Type B pancreatic cell (in vitro differentiated cells): ENCODE data around the gene CST7. TPM values are rescaled to one million over a fixed set of nuclear protein-coding genes. Genes with fewer than 3 reads are reported as not detected.
A peak's percentile ranks its signal among the peaks of the same experiment; 100 is the strongest.

Source experiments
- DNase-seq: peaks from one replicate; pipeline ENCODE4 v3.0.0; 2021; ENCODE audit warnings: mixed read lengths; ENCODE audit not compliant: unreplicated experiment; ENCODE audit errors: extremely low spot score
- H3K27ac Mint-ChIP-seq: 2 replicates; pipeline ENCODE4 v1.8.0; 2021; ENCODE audit warnings: mild to moderate bottlenecking, mixed read lengths
- H3K27me3 Mint-ChIP-seq: 2 replicates; pipeline ENCODE4 v1.8.0; 2021; ENCODE audit warnings: mixed read lengths
- H3K36me3 Mint-ChIP-seq: 2 replicates; pipeline ENCODE4 v1.8.0; 2021; ENCODE audit warnings: mixed read lengths
- H3K4me1 Mint-ChIP-seq: one replicate; pipeline ENCODE4 v1.8.0; 2021; ENCODE audit warnings: mixed read lengths; ENCODE audit not compliant: unreplicated experiment
- H3K4me3 Mint-ChIP-seq: 2 replicates; pipeline ENCODE4 v1.8.0; 2021; ENCODE audit warnings: mild to moderate bottlenecking, mixed read lengths
- H3K9me3 Mint-ChIP-seq: 2 replicates; pipeline ENCODE4 v1.8.0; 2021; ENCODE audit warnings: mixed read lengths
- CTCF ChIP-seq: fragments of 200-600 bp; sonication (generic); conservative IDR thresholded peaks from 2 replicates; pipeline ENCODE4 v1.5.0; 2021; ENCODE audit warnings: antibody characterized with exemption, mild to moderate bottlenecking
- total RNA-seq: library from RNA; stranded (reverse); gene quantifications from 2 replicates; pipeline ENCODE4 v1.2.1, GENCODE V29; 2021; ENCODE audit warnings: low replicate concordance

Gene CST7
- total RNA-seq, 1 donor from 2014 or later: not detected

GRCh38 chr20:24984961-24985640 is 36.0 kb downstream of the CST7 start:
- DNase-seq: peak; percentile 27
- H3K9me3 Mint-ChIP-seq: peaks cover under 1% of the 10 kb centered on the region
- H3K4me3 Mint-ChIP-seq: no peak overlapping the region
- no peak overlapping the region for H3K27ac Mint-ChIP-seq
- TF ChIP-seq CTCF: no peak
- H3K4me1 Mint-ChIP-seq: peaks cover 4% of the 10 kb centered on the region
- peaks cover 25% of the 10 kb centered on the region for H3K36me3 Mint-ChIP-seq
- no peaks in the 10 kb centered on the region for H3K27me3 Mint-ChIP-seq

GRCh38 chr20:24985802-24986201 is 36.7 kb downstream of the CST7 start:
- Mint-ChIP-seq H3K36me3 (peaks cover 23% of the 10 kb centered on the region), H3K4me1 (peaks cover 8% of the 10 kb centered on the region), H3K4me3 (no peak overlapping the region), H3K27me3 (no peaks in the 10 kb centered on the region), H3K9me3 (no peaks in the 10 kb centered on the region), H3K27ac (peak overlapping the region; percentile 43)
- peak; percentile 31 for DNase-seq
- no peak for TF ChIP-seq CTCF

GRCh38 chr20:24986436-24987015 is 37.5 kb downstream of the CST7 start:
- no peak for TF ChIP-seq CTCF
- H3K4me1 Mint-ChIP-seq: peaks cover 16% of the 10 kb centered on the region
- peaks cover 16% of the 10 kb centered on the region for H3K36me3 Mint-ChIP-seq
- H3K27me3 Mint-ChIP-seq: no peaks in the 10 kb centered on the region
- no peak overlapping the region for H3K27ac Mint-ChIP-seq
- DNase-seq: peak; percentile 27
- H3K4me3 Mint-ChIP-seq: no peak overlapping the region
- H3K9me3 Mint-ChIP-seq: no peaks in the 10 kb centered on the region

GRCh38 chr20:24987244-24987643 is 38.2 kb downstream of the CST7 start:
- Mint-ChIP-seq H3K36me3 (peaks cover 13% of the 10 kb centered on the region), H3K9me3 (no peaks in the 10 kb centered on the region), H3K27me3 (no peaks in the 10 kb centered on the region), H3K4me3 (no peak overlapping the region), H3K4me1 (peaks cover 17% of the 10 kb centered on the region), H3K27ac (no peak overlapping the region)
- DNase-seq: peak; percentile 7
- no peak for TF ChIP-seq CTCF

GRCh38 chr20:24987873-24988835 is 39.1 kb downstream of the CST7 start:
- H3K4me3 Mint-ChIP-seq: no peak overlapping the region
- no peak for TF ChIP-seq CTCF
- peak; percentile 32 for DNase-seq
- no peaks in the 10 kb centered on the region for H3K27me3 Mint-ChIP-seq
- H3K9me3 Mint-ChIP-seq: no peaks in the 10 kb centered on the region
- H3K4me1 Mint-ChIP-seq: peaks cover 17% of the 10 kb centered on the region
- peaks cover 4% of the 10 kb centered on the region for H3K36me3 Mint-ChIP-seq
- H3K27ac Mint-ChIP-seq: no peak overlapping the region
